OCI-LY3 (cell line): Measurements from ENCODE around the gene AK9.

Experiments used
- CTCF ChIP-seq: fragments of 200-600, 300-600 bp; sonication (generic); IDR thresholded peaks from 2 replicates; pipeline ENCODE4 v1.5.1; 2014; ENCODE audit warnings: antibody characterized with exemption, low read length, low read depth
- EZH2phosphoT487 ChIP-seq: fragments of 200-600 bp; shearing (Covaris generic); IDR thresholded peaks from 2 replicates; pipeline ENCODE4 v1.6.1; 2018; ENCODE audit warnings: antibody characterized with exemption, mixed run types, low read depth

- no peak for TF ChIP-seq CTCF
- no peak for TF ChIP-seq EZH2phosphoT487
These were observed 213.3 kb downstream of the AK9 start for GRCh38 chr6:109477725-109478124.
